Measurements from ENCODE around the gene AK5.
"Not testable (repeated sequence)": the region's sequence is repeated elsewhere in the genome, so short reads cannot be mapped to it uniquely, and the experiment has no call there.

The AK5 gene

GRCh38 chr1:77405186-77405585 lies 123.4 kb downstream of the AK5 start:
- no peak for DNase-seq

- DNase-seq = no peak
Observed at GRCh38 chr1:77406661-77407060, 124.8 kb downstream of the AK5 start.

- DNase-seq = no peak
Observed at GRCh38 chr1:77407738-77408375, 126.0 kb downstream of the AK5 start.

- not testable (repeated sequence) for DNase-seq
Observed at GRCh38 chr1:77408933-77409332, 127.1 kb downstream of the AK5 start.

GRCh38 chr1:77412069-77412819 lies 130.4 kb downstream of the AK5 start:
- no peak for DNase-seq

- DNase-seq = no peak
Observed at GRCh38 chr1:77412820-77413530, 131.2 kb downstream of the AK5 start.

- no peak for DNase-seq
Observed at GRCh38 chr1:77413541-77414335, 131.9 kb downstream of the AK5 start.

GRCh38 chr1:77415579-77415978 lies 133.8 kb downstream of the AK5 start:
- no peak for DNase-seq

- DNase-seq = no peak
Observed at GRCh38 chr1:77416692-77417450, 135.1 kb downstream of the AK5 start.

GRCh38 chr1:77418055-77418454 lies 136.2 kb downstream of the AK5 start:
- DNase-seq = not testable (repeated sequence)

GRCh38 chr1:77421504-77422233 lies 139.8 kb downstream of the AK5 start:
- no peak for DNase-seq

GRCh38 chr1:77424236-77424635 lies 142.4 kb downstream of the AK5 start:
- DNase-seq = no peak

GRCh38 chr1:77428068-77428467 lies 146.2 kb downstream of the AK5 start:
- DNase-seq = no peak

GRCh38 chr1:77430966-77431690 lies 149.3 kb downstream of the AK5 start:
- DNase-seq = no peak

GRCh38 chr1:77433934-77434333 lies 152.1 kb downstream of the AK5 start:
- no peak for DNase-seq

- DNase-seq = no peak
Observed at GRCh38 chr1:77434967-77435366, 153.1 kb downstream of the AK5 start.

GRCh38 chr1:77438236-77438913 lies 156.6 kb downstream of the AK5 start:
- no peak for DNase-seq

- DNase-seq = no peak
Observed at GRCh38 chr1:77446841-77447555, 165.2 kb downstream of the AK5 start.

GRCh38 chr1:77447669-77448068 lies 165.8 kb downstream of the AK5 start:
- no peak for DNase-seq

- DNase-seq = no peak
Observed at GRCh38 chr1:77459881-77460280, 178.1 kb downstream of the AK5 start.
